Transverse colon (tissue), 4 donors: ENCODE results near the gene PLA2G4E. TPM values are rescaled to one million over a fixed set of nuclear protein-coding genes. Genes with fewer than 3 reads are reported as not detected.

Experiments used
- DNase-seq: peaks from one replicate; pipeline ENCODE4 v3.0.0-alpha.2; 2019
- H3K27ac ChIP-seq, 4 donors: fragments of 200-600 bp; sonication (generic); 2 replicates each; pipeline ENCODE4 v1.5.1; 2016 to 2018; ENCODE audit warnings: inconsistent platforms in 4 of 4
- H3K27me3 ChIP-seq: fragments of 200-600 bp; sonication (generic); 2 replicates; pipeline ENCODE4 v1.5.1; 2017; ENCODE audit warnings: inconsistent platforms
- H3K36me3 ChIP-seq, 4 donors: fragments of 200-600 bp; sonication (generic); 2 replicates each; pipeline ENCODE4 v1.5.1; 2017 to 2019; ENCODE audit warnings: inconsistent platforms in 4 of 4
- H3K4me1 ChIP-seq, 4 donors: fragments of 200-600 bp; sonication (generic); 2 replicates each; pipeline ENCODE4 v1.5.1; 2017 to 2020; ENCODE audit warnings: inconsistent platforms in 4 of 4
- H3K4me3 ChIP-seq, 4 donors: fragments of 200-600 bp; sonication (generic); 1 replicate in 1 of 4; 2 replicates in 3 of 4; pipeline versions ENCODE4 v1.5.1 to v1.6.1; 2017 to 2019; ENCODE audit warnings: inconsistent platforms in 4 of 4
- H3K9me3 ChIP-seq, 2 donors: fragments of 200-600 bp; sonication (generic); 2 replicates each; pipeline ENCODE4 v1.5.1; 2017 to 2019; ENCODE audit warnings: inconsistent platforms in 2 of 2
- EP300 ChIP-seq: sonication (generic); formaldehyde crosslinking; IDR thresholded peaks from one replicate; pipeline ENCODE4 v1.6.1; 2017; ENCODE audit warnings: antibody characterized with exemption, low read depth
- POLR2A ChIP-seq: fragments of 450-650 bp; IDR thresholded peaks from one replicate; pipeline ENCODE4 v1.6.1; 2016; ENCODE audit warnings: antibody characterized with exemption, mild to moderate bottlenecking, moderate library complexity
- POLR2AphosphoS5 ChIP-seq, 3 donors: sonication (generic); formaldehyde crosslinking; IDR thresholded peaks; one replicate each; pipeline ENCODE4 v1.6.1; 2016; ENCODE audit warnings: antibody characterized with exemption in 3 of 3
- WGBS, 2 donors: methylation state at CpG; one replicate each; pipeline ENCODE4 v1.1.5; 2018; ENCODE audit warnings: low coverage in 1 of 2; 5-methylcytosine and 5-hydroxymethylcytosine counted together
- in situ Hi-C, 4 donors: fragments of 200-750 bp; cut with MboI; loops; one replicate each; pipeline versions ENCODE4 v1.15.0 to v1.15.1; 2017; ENCODE audit warnings: low sequenced_read_pairs in 3 of 4, low pct_ligation_motif_present in 1 of 4, low pct_unique_long_range_greater_than_20kb in 1 of 4
- intact Hi-C: fragments of 100-400 bp; cut with DNase I; formaldehyde crosslinking; loops from one replicate; pipeline ENCODE4 v1.15.1; 2023; ENCODE audit warnings: low total_unique reads
- total RNA-seq, 4 donors: library from RNA; depleted of rRNA; stranded (reverse); fragments of >200 nt; gene quantifications; one replicate each; pipeline ENCODE4 v1.1.0, GENCODE V29; 2016
- TF ChIP-seq, protein P1 (sequence below), 5 experiments: fragments of 200-600 bp in 3 of 5; fragments of 450-650 bp in 2 of 5; sonication (generic) in 3 of 5; IDR thresholded peaks; 1 replicate in 2 of 5; 2 replicates in 3 of 5; pipeline ENCODE4 v1.5.1; 2016 to 2017; ENCODE audit warnings: antibody characterized with exemption in 5 of 5, inconsistent platforms in 3 of 5, mild to moderate bottlenecking in 2 of 5, moderate library complexity in 1 of 5

PLA2G4E gene
- total RNA-seq, 4 donors from 2014 or later, result 0.32 TPM; not detected in 3

DNA sequence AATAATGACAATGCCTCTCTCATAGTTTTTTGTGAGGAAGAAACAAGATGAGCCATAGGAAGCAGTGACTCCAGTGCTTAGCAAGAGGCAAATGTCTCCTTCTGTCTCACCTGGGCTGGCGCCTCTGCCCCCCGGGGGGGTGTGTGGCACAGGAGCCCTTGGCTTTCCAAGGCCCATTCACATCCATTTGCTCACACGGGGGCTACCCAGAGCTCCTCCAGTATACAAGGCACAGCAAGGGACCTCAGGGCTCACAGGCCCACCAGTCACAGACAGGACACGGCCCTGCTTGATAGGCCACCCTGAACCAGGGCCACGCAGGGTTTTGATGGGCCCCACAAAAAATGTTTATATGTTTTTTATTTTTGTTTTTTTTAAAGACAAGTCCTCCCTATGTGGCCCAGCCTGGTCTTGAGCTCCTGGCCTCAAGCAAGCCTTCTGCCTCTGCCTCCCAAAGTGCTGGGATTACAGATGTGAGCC is 26.6 kb downstream of the PLA2G4E start:
- no peak overlapping the region for H3K4me3 ChIP-seq
- H3K4me1 ChIP-seq, result no peaks in the 10 kb centered on the region
- no peak for DNase-seq
- intact Hi-C loops, result no loop called here
- H3K27me3 ChIP-seq, result no peaks in the 10 kb centered on the region
- no peak overlapping the region for H3K27ac ChIP-seq
- in situ Hi-C loops, result loop anchor here (5.0 to 10.0 kb wide), 3 partner anchors 68 to 141 kb away; no protein-coding TSS in a partner anchor
- TF ChIP-seq EP300 (no peak), POLR2AphosphoS5 (IDR thresholded peaks at IDR 0.05) (no peak), POLR2A (no peak)
- TF ChIP-seq, protein P1, sequence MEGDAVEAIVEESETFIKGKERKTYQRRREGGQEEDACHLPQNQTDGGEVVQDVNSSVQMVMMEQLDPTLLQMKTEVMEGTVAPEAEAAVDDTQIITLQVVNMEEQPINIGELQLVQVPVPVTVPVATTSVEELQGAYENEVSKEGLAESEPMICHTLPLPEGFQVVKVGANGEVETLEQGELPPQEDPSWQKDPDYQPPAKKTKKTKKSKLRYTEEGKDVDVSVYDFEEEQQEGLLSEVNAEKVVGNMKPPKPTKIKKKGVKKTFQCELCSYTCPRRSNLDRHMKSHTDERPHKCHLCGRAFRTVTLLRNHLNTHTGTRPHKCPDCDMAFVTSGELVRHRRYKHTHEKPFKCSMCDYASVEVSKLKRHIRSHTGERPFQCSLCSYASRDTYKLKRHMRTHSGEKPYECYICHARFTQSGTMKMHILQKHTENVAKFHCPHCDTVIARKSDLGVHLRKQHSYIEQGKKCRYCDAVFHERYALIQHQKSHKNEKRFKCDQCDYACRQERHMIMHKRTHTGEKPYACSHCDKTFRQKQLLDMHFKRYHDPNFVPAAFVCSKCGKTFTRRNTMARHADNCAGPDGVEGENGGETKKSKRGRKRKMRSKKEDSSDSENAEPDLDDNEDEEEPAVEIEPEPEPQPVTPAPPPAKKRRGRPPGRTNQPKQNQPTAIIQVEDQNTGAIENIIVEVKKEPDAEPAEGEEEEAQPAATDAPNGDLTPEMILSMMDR (IDR thresholded peaks at IDR 0.05), result no peak
- no peaks in the 10 kb centered on the region for H3K36me3 ChIP-seq
- WGBS, 2 donors, result 80 to 100% methylated on average over 1 to 5 of the region's 5 CpGs
- no peaks in the 10 kb centered on the region for H3K9me3 ChIP-seq

DNA sequence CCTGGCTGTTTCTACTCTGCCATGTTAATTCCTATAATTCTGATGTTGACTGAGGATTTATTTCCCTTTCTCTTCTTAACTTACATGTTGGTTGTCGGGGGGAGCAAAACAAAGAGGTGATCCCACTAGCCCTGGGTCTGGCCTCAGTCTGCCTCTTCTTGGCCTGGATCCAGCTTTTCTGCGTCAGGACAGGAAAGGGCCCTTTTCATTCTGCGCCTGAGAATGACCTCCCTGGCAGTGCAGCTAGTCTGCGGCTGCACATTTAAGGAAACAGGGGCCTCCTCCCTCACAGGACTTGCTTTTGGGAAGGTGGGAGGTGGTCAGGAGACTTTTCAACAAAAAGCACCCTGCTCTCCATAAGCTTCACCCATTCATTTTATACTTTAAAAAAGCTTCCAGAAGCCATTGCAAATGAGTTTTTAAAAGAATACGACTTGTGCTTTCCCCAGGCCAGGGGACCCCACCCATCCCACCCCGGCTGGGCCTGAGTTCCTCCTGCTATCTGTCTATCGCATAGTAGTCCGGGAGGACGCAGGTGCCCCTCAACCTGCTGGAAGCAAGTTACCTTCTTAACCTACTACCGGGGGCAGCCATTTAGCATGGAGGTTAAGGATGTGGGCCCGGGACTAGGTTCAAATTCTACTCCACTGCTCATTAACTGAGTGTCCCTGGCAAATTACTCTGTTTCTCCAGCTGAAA is 27.2 kb downstream of the PLA2G4E start:
- Histone ChIP-seq H3K36me3 (no peaks in the 10 kb centered on the region), H3K27ac (no peak overlapping the region), H3K4me3 (no peak overlapping the region), H3K4me1 (no peaks in the 10 kb centered on the region), H3K27me3 (no peaks in the 10 kb centered on the region), H3K9me3 (no peaks in the 10 kb centered on the region)
- no peak for DNase-seq
- in situ Hi-C loops (loop anchor here (5.0 to 10.0 kb wide), 3 partner anchors 69 to 141 kb away; no protein-coding TSS in a partner anchor), intact Hi-C loops (no loop called here)
- WGBS, 2 donors, result 63 to 86% methylated on average over 5 to 11 of the region's 11 CpGs
- TF ChIP-seq, protein P1 (IDR thresholded peaks at IDR 0.05), result no peak
- no peak for TF ChIP-seq POLR2AphosphoS5 (IDR thresholded peaks at IDR 0.05)
- TF ChIP-seq POLR2A, result no peak

DNA sequence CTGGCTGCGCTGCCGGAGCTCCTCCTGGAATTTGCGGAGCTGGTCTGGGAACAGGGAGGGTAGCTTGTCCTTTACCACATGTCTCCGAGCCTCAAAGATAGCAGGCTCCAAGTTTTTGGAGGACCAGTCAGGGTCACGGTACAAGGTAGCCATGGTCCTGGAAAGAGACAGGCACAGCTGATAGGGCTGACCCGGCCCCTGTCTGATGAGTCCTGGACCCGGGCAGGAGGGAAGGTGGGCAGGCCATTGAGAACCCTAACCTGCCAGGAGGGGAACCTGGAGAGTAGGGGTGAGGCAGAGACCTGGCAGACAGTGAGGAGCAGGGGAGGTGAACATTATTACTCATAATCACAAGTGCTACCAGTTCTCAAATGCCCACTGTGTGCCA is 28.0 kb downstream of the PLA2G4E start:
- Histone ChIP-seq H3K4me3 (no peak overlapping the region), H3K27me3 (no peaks in the 10 kb centered on the region), H3K9me3 (no peaks in the 10 kb centered on the region), H3K27ac (no peak overlapping the region), H3K4me1 (no peaks in the 10 kb centered on the region), H3K36me3 (no peaks in the 10 kb centered on the region)
- intact Hi-C loops, result no loop called here
- DNase-seq, result no peak
- TF ChIP-seq, protein P1 (IDR thresholded peaks at IDR 0.05), result no peak
- TF ChIP-seq POLR2AphosphoS5 (IDR thresholded peaks at IDR 0.05) (no peak), EP300 (no peak), POLR2A (no peak)
- in situ Hi-C loops, result loop anchor here (5.0 to 10.0 kb wide), 3 partner anchors 70 to 142 kb away; no protein-coding TSS in a partner anchor
- 91% methylated on average over 7 of the region's 7 CpGs; no CpG with 5 or more reads in 1 of the 2 donors for WGBS, 2 donors

- DNase-seq, result no peak
- Histone ChIP-seq H3K27me3 (no peaks in the 10 kb centered on the region), H3K4me3 (no peak overlapping the region), H3K9me3 (no peaks in the 10 kb centered on the region), H3K36me3 (no peaks in the 10 kb centered on the region), H3K27ac (no peak overlapping the region), H3K4me1 (no peaks in the 10 kb centered on the region)
- WGBS, 2 donors, result 90% methylated on average over 18 of the region's 18 CpGs; no CpG with 5 or more reads in 1 of the 2 donors
- in situ Hi-C loops (loop anchor here (5.0 to 10.0 kb wide), 3 partner anchors 70 to 143 kb away; no protein-coding TSS in a partner anchor), intact Hi-C loops (no loop called here)
- no peak for TF ChIP-seq POLR2AphosphoS5 (IDR thresholded peaks at IDR 0.05)
- no peak for TF ChIP-seq EP300
- TF ChIP-seq POLR2A, result no peak
- TF ChIP-seq, protein P1 (IDR thresholded peaks at IDR 0.05), result no peak
Observed at GRCh38 chr15:41992151-41992802, 28.6 kb downstream of the PLA2G4E start.
